H1 (cell line): ENCODE data around the gene PHLPP2. TPM values are rescaled to one million over a fixed set of nuclear protein-coding genes. Genes with fewer than 3 reads are reported as not detected.

Experiments used
- ATF3 ChIP-seq: IDR thresholded peaks from 2 replicates; pipeline ENCODE4 v1.6.1; 2011; ENCODE audit warnings: low read depth, mild to moderate bottlenecking, low read length; ENCODE audit not compliant: insufficient read depth
- CBX5 ChIP-seq: fragments of 300-800, 300-1000 bp; sonication (generic); IDR thresholded peaks from 2 replicates; pipeline ENCODE4 v1.7.1; 2016; ENCODE audit warnings: antibody characterized with exemption, low read length, low read depth
- CHD7 ChIP-seq: fragments of 300-600 bp; sonication (generic); IDR thresholded peaks from 2 replicates; pipeline ENCODE4 v1.7.1; 2012; ENCODE audit warnings: low read length, moderate library complexity, mild to moderate bottlenecking, inconsistent platforms; ENCODE audit not compliant: insufficient replicate concordance
- GTF2F1 ChIP-seq: IDR thresholded peaks from 2 replicates; pipeline ENCODE4 v1.6.1; 2012; ENCODE audit warnings: low read depth, low read length, improper control_type of control experiment, borderline replicate concordance
- NRF1 ChIP-seq: IDR thresholded peaks from 2 replicates; pipeline ENCODE4 v1.6.1; 2011; ENCODE audit warnings: mild to moderate bottlenecking, low read depth, low read length, improper control_type of control experiment
- RAD21 ChIP-seq, 2 experiments: IDR thresholded peaks in 1 of 2; conservative IDR thresholded peaks in 1 of 2; 2 replicates each; pipeline ENCODE4 v1.6.1; 2011; ENCODE audit warnings: low read depth in 2 of 2, low read length in 2 of 2, improper control_type of control experiment in 1 of 2, inconsistent platforms in 1 of 2, mild to moderate bottlenecking in 1 of 2, moderate library complexity in 1 of 2
- RNF2 ChIP-seq: fragments of 200-900, 300-1000 bp; sonication (generic); IDR thresholded peaks from 2 replicates; pipeline ENCODE4 v1.7.1; 2016; ENCODE audit warnings: borderline replicate concordance, low read depth, mild to moderate bottlenecking, antibody characterized with exemption, low read length; ENCODE audit not compliant: poor library complexity, severe bottlenecking; ENCODE audit errors: missing control alignments
- TBP ChIP-seq: IDR thresholded peaks from 2 replicates; pipeline ENCODE4 v1.6.1; 2011; ENCODE audit warnings: low read depth, low read length, improper control_type of control experiment
- polyA plus RNA-seq, 7 experiments: library from polyadenylated mRNA; depleted of rRNA in 3 of 7; stranded (reverse) in 5 of 7; unstranded in 2 of 7; fragments of >200 nt in 5 of 7; fragments of 200-250 nt in 2 of 7; gene quantifications; 1 replicate in 5 of 7; 2 replicates in 1 of 7; 4 replicates in 1 of 7; pipeline versions ENCODE4 v1.2.1 to v1.2.3, GENCODE V29; 2011 to 2013; ENCODE audit warnings: missing spikeins in 2 of 7, mixed read lengths in 2 of 7
- total RNA-seq: library from RNA; stranded (reverse); fragmentation: NEBNext Ultra II Directional; extraction: Animal tissue kit (Norgen Biotek cat#: 25700); gene quantifications from 2 replicates; pipeline ENCODE4 v1.2.1, GENCODE V29; 2021

Gene PHLPP2
- total and polyA plus RNA-seq, 2 of the 8 experiments (the other 6 are each of a cell fraction or from before 2014, with no cell fraction given) = 7.3 to 12.9 TPM

- TF ChIP-seq CHD7 (no peak), RAD21 (IDR thresholded peaks at IDR 0.05 in 1 of 2, conservative IDR thresholded peaks at IDR 0.05 in 1 of 2; ENCODE audit: low read depth in 2 of 2, low read length in 2 of 2) (no peak; a peak in 2 of 4 replicates), TBP (peak; percentile 83), RNF2 (no peak), ATF3 (no peak), CBX5 (no peak), NRF1 (peak; percentile 67), GTF2F1 (peak; percentile 12; the same call in 1 of the 2 replicates)
These were observed 98.3 kb downstream of the PHLPP2 start, which contains the start of gene MARVELD3 (continued) for GRCh38 chr16:71626018-71626857.
